ENCODE data around the gene CTSZ. TPM values are rescaled to one million over a fixed set of nuclear protein-coding genes. Genes with fewer than 3 reads are reported as not detected.

CTSZ gene
- total RNA-seq, 1 donor from 2014 or later: 278 TPM

DNA sequence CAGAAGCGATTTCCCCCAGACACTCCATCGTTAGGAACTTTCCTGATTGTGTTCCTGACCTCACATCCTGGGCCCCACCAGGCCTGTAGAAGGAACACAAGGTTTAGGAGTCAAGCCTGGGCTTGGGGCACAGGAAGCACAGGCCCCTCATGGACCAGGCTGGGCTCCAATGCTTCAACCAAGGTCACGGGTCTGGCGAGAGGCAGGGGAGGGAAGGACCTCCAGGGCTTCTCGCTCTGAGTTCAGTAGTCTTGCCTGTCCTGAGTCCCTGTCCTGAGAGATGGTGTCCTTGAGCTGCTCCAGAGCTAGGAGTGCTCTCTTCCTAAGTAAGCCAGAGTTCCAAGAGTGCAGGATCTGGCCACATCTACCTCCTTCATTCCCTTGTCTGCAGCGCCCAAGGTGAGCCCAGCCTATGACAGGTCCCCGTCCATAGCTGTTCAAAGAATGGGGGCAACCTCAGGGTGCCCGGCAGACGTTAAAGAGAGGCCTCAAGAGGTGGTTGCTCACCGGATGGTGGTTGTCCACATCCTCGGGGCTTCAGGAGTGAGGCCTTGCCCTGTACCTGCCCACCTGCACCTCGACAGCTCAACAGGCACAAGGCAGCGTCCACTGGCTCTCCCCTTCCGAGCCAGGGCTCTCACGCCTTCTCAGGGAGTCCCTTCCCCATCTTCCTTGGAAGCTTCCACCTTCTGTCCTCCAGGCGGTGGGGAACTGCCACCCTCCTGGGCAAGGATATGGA, 10.6 kb upstream of the CTSZ start:
- CTCF ChIA-PET: no interaction called here
- H3K4me3 Mint-ChIP-seq: peak overlapping the region; percentile 65
- intact Hi-C loops (cut with micrococcal nuclease): no loop called here

GRCh38 chr20:59016795-59017492, 9.9 kb upstream of the CTSZ start:
- intact Hi-C loops (cut with micrococcal nuclease): loop anchor here (1.0 kb wide), 1 partner anchor 9 kb away; no protein-coding TSS in a partner anchor
- peak; percentile 80 for ATAC-seq (ENCODE audit: low read depth)
- Mint-ChIP-seq H3K4me3 (peak overlapping the region; percentile 65), H3K27me3 (no peaks in the 10 kb centered on the region), H3K4me1 (peaks cover 35% of the 10 kb centered on the region), H3K9me3 (no peaks in the 10 kb centered on the region), H3K36me3 (ENCODE audit: low read depth) (peaks cover 7% of the 10 kb centered on the region), H3K27ac (peak overlapping the region; percentile 87)
- TF ChIP-seq, protein P1, sequence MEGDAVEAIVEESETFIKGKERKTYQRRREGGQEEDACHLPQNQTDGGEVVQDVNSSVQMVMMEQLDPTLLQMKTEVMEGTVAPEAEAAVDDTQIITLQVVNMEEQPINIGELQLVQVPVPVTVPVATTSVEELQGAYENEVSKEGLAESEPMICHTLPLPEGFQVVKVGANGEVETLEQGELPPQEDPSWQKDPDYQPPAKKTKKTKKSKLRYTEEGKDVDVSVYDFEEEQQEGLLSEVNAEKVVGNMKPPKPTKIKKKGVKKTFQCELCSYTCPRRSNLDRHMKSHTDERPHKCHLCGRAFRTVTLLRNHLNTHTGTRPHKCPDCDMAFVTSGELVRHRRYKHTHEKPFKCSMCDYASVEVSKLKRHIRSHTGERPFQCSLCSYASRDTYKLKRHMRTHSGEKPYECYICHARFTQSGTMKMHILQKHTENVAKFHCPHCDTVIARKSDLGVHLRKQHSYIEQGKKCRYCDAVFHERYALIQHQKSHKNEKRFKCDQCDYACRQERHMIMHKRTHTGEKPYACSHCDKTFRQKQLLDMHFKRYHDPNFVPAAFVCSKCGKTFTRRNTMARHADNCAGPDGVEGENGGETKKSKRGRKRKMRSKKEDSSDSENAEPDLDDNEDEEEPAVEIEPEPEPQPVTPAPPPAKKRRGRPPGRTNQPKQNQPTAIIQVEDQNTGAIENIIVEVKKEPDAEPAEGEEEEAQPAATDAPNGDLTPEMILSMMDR (IDR thresholded peaks at IDR 0.05): no peak
- no peak for DNase-seq
- POLR2A ChIA-PET: interaction anchor here (0.6 to 5.7 kb wide), 6 partner anchors 9 to 127 kb away, joined by 3 to 51 read pairs (median 12); partner anchors contain the start of gene ATP5F1E
- CTCF ChIA-PET: interaction anchor here (1.5 kb wide), 1 partner anchor 15 kb away, joined by 5 read pairs; the partner anchor contains the start of gene ATP5F1E

More for the DNA sequence above, 10.6 kb upstream of the CTSZ start:
- no peak for DNase-seq
- Mint-ChIP-seq H3K4me1 (peaks cover 35% of the 10 kb centered on the region), H3K9me3 (no peaks in the 10 kb centered on the region), H3K36me3 (ENCODE audit: low read depth) (peaks cover 12% of the 10 kb centered on the region), H3K27ac (peak overlapping the region; percentile 87), H3K27me3 (no peaks in the 10 kb centered on the region)
- POLR2A ChIA-PET: interaction anchor here (0.6 to 5.7 kb wide), 6 partner anchors 9 to 128 kb away, joined by 3 to 51 read pairs (median 12); partner anchors contain the start of gene ATP5F1E
- TF ChIP-seq, protein P1 (IDR thresholded peaks at IDR 0.05): no peak
- ATAC-seq (ENCODE audit: low read depth): no peak

GRCh38 chr20:59015812-59016711, 9.0 kb upstream of the CTSZ start:
- ATAC-seq (ENCODE audit: low read depth) (peak; percentile 26), DNase-seq (no peak)
- TF ChIP-seq, protein P1 (IDR thresholded peaks at IDR 0.05): no peak
- Mint-ChIP-seq H3K4me3 (peak overlapping the region; percentile 72), H3K9me3 (no peaks in the 10 kb centered on the region), H3K36me3 (ENCODE audit: low read depth) (peaks cover 3% of the 10 kb centered on the region), H3K27me3 (no peaks in the 10 kb centered on the region), H3K4me1 (peaks cover 40% of the 10 kb centered on the region), H3K27ac (peak overlapping the region; percentile 87)
- intact Hi-C loops (cut with micrococcal nuclease): loop anchor here (1.0 kb wide), 1 partner anchor 8 kb away; no protein-coding TSS in a partner anchor
- ChIA-PET CTCF (interaction anchor here (1.5 kb wide), 1 partner anchor 16 kb away, joined by 5 read pairs; the partner anchor contains the start of gene ATP5F1E), POLR2A (interaction anchor here (1.0 to 5.7 kb wide), 4 partner anchors 8 to 126 kb away, joined by 3 to 51 read pairs (median 20); partner anchors contain the start of gene ATP5F1E)

DNA sequence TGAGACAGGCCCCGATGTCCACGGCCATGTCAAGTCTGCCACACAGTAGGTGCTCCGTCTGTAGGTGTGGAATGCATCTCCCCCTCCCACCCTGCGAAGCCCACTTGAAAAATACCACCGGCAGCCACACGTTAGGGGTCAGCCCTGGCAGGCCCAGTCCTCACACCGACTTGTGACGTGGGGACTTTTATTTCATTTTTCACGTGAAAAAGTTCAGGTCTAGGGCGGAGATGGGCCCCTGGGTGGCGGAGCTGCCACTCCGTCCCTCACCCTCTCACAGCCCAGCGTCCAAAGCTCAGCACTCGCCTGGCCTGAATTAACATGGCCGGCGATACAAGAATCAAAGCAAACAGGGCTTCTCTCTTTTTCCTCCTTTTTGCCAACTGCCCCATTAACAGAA, 8.4 kb upstream of the CTSZ start:
- Mint-ChIP-seq H3K4me3 (no peak overlapping the region), H3K36me3 (ENCODE audit: low read depth) (no peaks in the 10 kb centered on the region), H3K27ac (no peak overlapping the region), H3K27me3 (no peaks in the 10 kb centered on the region), H3K4me1 (peaks cover 41% of the 10 kb centered on the region), H3K9me3 (no peaks in the 10 kb centered on the region)
- DNase-seq: no peak
- TF ChIP-seq, protein P1 (IDR thresholded peaks at IDR 0.05): no peak
- ChIA-PET POLR2A (interaction anchor here (4.8 to 5.7 kb wide), 2 partner anchors 10 to 17 kb away, joined by 22 to 51 read pairs; partner anchors contain the start of gene ATP5F1E), CTCF (interaction anchor here (1.5 kb wide), 1 partner anchor 16 kb away, joined by 5 read pairs; the partner anchor contains the start of gene ATP5F1E)
- ATAC-seq (ENCODE audit: low read depth): no peak
- intact Hi-C loops (cut with micrococcal nuclease): no loop called here

All from activated B cell treated with CpG ODN at 0.5 μM for 24 hours (primary cell).